Fibroblast of skin of abdomen (primary cell): ENCODE measurements around the gene PDZD2.
"Not testable (repeated sequence)": the region's sequence is repeated elsewhere in the genome, so short reads cannot be mapped to it uniquely, and the experiment has no call there.

Source experiments
- DNase-seq: peaks from one replicate; pipeline ENCODE4 v3.0.0-alpha.2; 2013

The PDZD2 gene

GRCh38 chr5:31984691-31985090 is 345.8 kb downstream of the PDZD2 start:
- no peak for DNase-seq

DNA sequence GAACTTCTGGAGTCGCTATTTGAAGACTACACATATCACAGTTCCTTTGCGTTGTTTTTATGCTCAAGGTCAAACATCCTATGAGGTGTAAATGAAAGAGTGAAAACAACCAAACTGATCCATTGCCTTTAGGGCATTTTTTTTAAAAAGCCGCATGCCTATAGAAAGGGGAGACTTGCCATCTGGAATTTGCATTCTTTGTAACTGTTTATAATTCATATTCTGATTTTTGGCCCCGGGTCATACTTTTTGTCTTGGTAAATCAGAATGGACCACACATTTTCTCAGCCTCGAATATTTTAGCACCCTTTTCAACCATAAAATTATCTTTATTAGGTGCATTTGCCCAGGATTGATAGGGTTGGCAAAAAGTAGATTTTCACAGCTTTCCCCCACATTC is 347.2 kb downstream of the PDZD2 start:
- no peak for DNase-seq

DNA sequence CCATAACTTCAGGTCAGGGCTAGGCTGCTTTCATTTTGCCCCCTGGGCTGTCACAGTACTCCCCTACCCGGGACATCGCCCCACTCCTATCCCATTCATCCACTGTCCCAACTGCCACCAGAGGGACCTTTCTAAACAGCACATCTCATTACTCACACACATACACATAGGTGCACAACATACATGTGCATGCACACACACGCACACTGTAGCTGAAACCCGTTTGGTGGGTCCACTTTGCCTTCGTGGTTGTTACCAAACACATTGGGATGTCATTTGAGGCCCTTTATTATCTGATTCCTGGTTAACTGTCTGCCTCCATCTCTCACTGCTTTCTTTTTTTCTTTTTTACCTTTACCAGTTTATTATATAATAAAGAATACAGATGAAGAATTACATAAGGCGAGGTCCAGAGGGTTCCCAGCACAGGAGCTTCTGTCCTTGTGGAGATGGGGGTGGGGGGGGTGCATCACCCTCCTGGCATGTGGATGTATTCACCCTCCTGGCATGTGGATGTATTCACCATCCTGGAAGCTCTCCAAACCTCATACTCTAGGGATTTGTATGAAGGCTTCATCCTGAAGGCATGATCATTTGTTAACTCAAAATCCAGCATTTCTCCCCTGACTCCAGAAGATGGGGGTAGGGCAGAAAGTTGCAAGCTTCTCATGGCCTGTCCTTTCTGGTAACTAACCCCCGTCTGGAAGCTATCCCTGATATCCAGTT is 349.2 kb downstream of the PDZD2 start:
- DNase-seq = peak; percentile 99

- peak; percentile 25 for DNase-seq
These were observed 351.2 kb downstream of the PDZD2 start for GRCh38 chr5:31990081-31990650.

DNA sequence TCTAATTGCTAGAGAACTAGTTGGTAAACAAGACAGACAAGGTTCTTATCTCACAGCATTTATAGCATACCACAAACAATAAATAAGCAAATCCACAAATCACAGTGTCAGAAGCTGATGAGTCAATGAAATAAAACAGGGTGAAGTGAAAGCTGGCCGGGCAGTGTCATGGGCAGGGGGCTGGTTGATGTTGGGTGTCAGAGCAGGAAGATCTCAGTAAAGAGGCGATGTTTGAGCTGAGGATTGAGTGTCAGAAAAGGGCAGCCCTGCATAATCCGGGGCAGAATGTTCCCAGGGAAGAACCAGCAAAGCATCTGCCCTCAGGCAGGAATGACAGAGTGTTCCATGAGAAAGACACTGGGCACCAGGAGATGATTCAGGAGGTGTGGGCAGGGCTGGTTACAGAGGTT is 351.8 kb downstream of the PDZD2 start:
- DNase-seq = no peak

DNA sequence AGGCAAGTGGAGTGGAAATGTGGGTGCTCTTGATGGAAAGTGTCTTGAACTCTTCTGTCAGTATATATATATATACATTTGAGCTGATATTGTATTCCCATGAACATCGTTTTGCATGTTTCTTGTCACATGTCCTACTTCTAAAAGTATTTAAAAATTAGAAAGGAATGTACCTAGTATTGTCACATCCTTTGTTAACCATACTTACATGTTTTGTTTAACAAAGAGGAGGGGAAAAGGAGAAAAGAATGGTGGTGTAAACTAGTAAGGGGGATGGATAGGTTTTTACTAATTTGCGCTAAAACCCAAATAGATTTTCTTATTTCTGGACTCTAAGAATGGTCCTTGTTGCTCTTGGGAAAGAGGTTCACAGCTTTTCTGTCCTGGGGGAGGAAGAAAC is 353.4 kb downstream of the PDZD2 start:
- DNase-seq = no peak

- peak; percentile 90 for DNase-seq
These were observed 354.4 kb downstream of the PDZD2 start for GRCh38 chr5:31993165-31993961.

- DNase-seq = no peak
These were observed 356.1 kb downstream of the PDZD2 start for GRCh38 chr5:31995006-31995405.

- no peak for DNase-seq
These were observed 356.8 kb downstream of the PDZD2 start for GRCh38 chr5:31995714-31996113.

DNA sequence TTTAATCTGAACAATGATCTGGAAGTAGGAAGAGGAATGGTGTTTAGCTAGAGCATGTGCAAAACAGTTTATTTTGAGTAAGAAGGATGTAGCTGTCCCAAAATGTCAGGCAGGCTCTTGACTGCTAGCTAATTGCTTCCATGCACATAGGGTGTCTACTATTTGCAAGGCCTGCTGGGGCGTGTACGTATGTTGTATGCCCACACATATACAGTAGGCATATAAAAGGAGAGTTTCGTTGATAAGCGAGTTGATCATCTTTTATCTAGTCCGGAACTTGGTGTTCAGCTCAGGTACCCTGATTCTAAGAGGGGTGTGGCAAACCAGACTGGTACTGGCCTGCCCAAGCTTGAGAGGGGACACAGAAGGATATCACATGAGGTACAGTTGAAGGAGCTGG is 358.0 kb downstream of the PDZD2 start:
- DNase-seq = no peak

GRCh38 chr5:31999470-31999869 is 360.5 kb downstream of the PDZD2 start:
- DNase-seq = no peak

GRCh38 chr5:32000731-32001130 is 361.8 kb downstream of the PDZD2 start:
- DNase-seq = no peak

DNA sequence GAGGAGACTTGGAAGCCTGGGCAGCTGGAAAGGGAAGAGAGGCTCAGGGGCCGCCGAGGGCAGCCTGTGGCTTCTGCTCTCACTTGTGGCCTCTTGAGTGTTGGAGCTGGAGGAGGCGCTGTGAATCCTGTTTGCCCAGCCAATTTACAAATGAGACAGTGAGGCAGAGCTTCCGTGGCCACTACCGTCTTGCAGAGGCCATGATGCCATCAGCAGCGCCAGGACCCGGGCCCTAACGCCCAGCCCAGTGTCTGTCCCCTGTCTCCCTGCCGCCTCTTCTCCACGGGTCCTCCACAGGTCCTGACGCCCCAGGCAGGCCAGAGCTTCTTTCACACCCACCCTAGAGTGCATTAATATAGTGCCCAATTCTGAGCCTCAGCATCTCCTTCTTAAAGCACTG is 362.4 kb downstream of the PDZD2 start:
- DNase-seq = no peak

DNA sequence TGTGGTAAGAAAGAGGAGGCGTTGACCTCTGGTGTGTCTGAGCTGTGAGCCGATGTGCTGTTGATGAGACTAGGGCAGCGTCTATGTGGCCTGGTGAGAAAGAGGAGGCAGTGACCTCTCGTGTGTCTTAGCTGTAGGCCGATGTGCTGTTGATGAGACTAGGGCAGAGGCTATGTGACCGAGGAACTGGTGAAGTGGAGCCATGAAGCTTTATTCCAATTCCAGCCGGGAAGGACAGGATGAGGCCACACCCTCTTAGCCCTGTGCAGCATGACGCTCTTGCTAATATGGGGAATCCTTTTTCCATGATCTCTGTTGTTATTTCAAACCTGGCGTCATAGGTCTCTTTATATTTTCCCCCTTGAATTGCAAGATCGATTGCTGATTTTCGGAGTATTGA is 362.8 kb downstream of the PDZD2 start:
- DNase-seq = no peak

GRCh38 chr5:32002755-32003154 is 363.8 kb downstream of the PDZD2 start:
- DNase-seq = no peak

DNA sequence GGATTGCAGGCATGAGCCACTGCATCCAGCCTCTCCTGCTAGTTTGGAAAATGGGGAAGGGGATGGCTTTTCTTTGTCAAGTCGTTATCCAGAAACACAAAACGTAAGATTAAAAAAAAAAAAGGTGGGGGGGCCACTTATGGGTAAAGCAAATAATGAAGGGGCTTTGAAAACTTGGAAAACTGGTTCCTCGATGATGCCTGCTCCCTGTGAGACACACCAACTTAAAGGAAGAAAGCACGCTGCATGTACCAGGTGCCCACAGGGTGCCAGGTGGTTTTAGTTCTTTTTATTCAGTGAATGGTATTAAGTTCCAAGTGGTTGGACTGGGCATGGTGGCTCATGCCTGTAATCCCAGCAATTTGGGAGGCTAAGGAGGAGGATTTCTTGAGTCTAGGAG is 365.1 kb downstream of the PDZD2 start:
- DNase-seq = no peak

GRCh38 chr5:32004404-32004803 is 365.5 kb downstream of the PDZD2 start:
- DNase-seq = no peak

DNA sequence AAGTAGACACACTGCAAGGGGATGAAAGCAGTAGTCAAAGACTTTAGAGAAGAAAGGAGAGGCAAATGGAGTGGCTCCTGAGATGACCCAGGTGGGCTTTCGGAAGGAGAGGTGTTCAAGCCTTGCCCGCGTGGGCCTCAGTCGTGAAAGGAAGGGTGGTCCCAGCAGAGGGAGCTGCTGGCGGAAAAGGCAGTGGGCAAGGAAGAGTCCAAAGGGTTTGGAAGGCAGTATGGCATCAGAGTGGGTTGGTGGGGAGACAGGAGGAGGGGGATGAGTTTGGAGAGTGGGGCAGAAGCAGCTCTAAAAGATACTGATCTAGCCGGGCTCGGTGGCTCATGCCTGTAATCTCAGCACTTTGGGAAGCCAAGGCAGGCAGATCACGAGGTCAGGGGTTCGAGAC is 369.8 kb downstream of the PDZD2 start:
- DNase-seq = no peak

GRCh38 chr5:32013658-32014057 is 374.7 kb downstream of the PDZD2 start:
- no peak for DNase-seq

DNA sequence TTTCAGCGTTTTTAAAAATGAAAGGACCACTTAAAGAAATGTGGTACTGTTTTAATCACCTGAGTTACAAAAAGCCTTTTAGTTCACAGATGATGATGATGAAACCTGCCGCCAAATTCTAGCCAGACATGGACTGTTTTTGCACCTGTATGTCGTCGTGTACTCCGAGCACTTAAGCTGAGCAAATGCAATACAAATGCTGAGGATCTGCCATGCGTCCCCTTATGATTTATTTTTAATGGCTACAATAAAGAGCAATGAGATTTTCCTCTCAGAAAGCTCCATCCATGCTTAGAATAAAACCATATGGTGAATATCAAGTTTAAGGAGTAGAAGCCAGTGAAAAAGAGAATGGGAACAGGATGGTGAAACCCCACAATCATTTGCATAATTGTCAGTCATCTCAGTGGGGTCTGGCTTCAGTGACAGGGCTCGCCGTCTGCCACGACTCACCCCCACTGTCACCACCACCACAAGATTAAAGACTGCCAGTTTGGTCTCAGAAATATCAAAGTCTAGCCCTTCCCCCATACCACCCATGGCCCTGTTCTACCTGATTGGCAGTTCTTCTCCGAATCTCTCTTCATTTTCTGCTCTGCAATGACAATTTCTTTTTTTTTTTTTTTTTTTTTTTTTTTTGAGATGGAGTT is 375.3 kb downstream of the PDZD2 start:
- DNase-seq = no peak

DNA sequence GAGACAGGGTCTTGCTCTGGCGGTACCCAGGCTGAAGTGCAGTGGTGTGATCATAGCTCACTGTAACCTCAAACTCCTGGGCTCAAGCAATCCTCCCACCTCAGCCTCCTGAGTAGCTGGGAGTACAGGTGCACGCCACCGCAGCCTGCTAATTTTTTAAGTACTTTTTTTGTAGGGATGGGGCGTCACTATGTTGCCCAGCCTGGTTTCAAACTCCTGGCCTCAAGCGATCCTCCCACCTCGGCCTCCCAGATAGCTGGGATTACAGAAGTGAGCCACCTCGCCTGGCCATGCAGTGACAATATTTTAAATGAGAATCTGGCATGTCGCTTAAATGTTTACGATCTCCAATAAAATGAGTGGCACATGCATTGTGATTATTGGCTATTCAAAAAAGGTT is 376.3 kb downstream of the PDZD2 start:
- not testable (repeated sequence) for DNase-seq

GRCh38 chr5:32017692-32018367 is 378.9 kb downstream of the PDZD2 start:
- peak; percentile 34 for DNase-seq
